Measurements from ENCODE around the gene SAC3D1. TPM values are rescaled to one million over a fixed set of nuclear protein-coding genes. Genes with fewer than 3 reads are reported as not detected.

The SAC3D1 gene
- total and polyA plus RNA-seq, 9 of the 15 experiments (the other 6 are each of a cell fraction or from before 2014, with no cell fraction given) = 0.20 to 35.2 (median 5.8) TPM

DNA sequence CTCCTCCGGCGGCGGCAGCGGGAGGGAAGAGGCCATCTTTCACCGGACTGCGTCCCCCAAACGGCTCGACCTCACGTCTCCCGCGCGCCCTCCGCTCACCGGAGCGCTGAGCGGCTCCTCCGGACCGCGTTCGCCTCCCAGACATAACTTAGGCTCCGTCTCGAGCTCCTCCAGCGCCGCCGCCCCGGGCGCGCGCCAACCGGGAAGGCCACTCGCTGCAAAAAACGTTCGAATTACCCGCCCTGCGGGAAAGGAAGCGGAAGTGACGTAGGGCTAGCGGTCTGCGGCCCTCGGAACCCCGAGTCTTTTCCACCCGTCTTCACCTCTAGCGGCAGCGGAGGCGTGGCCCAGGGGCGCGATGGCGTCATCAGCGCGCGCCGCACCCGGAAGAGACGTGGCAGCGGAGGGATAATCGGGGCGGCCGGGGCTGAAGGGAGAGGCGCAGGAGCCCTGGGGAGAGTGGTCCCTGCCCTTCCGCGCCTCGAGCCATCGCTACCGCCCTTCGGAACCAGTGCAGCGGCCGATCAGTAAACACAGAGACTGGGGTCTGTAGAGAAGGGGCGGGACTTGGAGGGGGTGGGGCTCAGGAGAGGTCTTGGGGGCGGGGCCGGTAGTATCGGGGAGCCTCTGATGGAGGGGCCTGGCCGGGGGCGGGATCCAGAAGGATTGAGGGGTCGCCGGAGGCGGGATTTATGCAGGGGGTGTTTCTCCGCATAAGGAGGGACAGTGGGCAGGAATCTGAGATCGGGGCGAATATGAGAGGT, 43.0 kb downstream of the SAC3D1 start, which contains the start of the genes CDCA5 and ZFPL1 (continued):
- TF ChIP-seq, protein P1, sequence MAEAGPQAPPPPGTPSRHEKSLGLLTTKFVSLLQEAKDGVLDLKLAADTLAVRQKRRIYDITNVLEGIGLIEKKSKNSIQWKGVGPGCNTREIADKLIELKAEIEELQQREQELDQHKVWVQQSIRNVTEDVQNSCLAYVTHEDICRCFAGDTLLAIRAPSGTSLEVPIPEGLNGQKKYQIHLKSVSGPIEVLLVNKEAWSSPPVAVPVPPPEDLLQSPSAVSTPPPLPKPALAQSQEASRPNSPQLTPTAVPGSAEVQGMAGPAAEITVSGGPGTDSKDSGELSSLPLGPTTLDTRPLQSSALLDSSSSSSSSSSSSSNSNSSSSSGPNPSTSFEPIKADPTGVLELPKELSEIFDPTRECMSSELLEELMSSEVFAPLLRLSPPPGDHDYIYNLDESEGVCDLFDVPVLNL (CRISPR knock-in tag; IDR thresholded peaks at IDR 0.05; ENCODE audit: low read depth) = peak; percentile 100
- no peak for TF ChIP-seq NFE2 (IDR thresholded peaks at IDR 0.05; ENCODE audit: low read depth)
- TF ChIP-seq ZNF668 (CRISPR knock-in tag; IDR thresholded peaks at IDR 0.05) = no peak
- TF ChIP-seq XRCC4 (IDR thresholded peaks at IDR 0.05; ENCODE audit: extremely low read depth, insufficient read depth, insufficient read length) = no peak
- TF ChIP-seq NR2F6 (CRISPR knock-in tag; IDR thresholded peaks at IDR 0.05) = no peak
- peak; percentile 77 for TF ChIP-seq ZBTB17 (CRISPR knock-in tag; IDR thresholded peaks at IDR 0.05)
- TF ChIP-seq ZNF282 (CRISPR knock-in tag; IDR thresholded peaks at IDR 0.05) = no peak
- TF ChIP-seq TRIM24 (IDR thresholded peaks at IDR 0.05) = 0 out of 4 replicates have a peak, but pooled peaks of 1 of the 2 experiments have one; percentile 43
- TF ChIP-seq, protein P2, sequence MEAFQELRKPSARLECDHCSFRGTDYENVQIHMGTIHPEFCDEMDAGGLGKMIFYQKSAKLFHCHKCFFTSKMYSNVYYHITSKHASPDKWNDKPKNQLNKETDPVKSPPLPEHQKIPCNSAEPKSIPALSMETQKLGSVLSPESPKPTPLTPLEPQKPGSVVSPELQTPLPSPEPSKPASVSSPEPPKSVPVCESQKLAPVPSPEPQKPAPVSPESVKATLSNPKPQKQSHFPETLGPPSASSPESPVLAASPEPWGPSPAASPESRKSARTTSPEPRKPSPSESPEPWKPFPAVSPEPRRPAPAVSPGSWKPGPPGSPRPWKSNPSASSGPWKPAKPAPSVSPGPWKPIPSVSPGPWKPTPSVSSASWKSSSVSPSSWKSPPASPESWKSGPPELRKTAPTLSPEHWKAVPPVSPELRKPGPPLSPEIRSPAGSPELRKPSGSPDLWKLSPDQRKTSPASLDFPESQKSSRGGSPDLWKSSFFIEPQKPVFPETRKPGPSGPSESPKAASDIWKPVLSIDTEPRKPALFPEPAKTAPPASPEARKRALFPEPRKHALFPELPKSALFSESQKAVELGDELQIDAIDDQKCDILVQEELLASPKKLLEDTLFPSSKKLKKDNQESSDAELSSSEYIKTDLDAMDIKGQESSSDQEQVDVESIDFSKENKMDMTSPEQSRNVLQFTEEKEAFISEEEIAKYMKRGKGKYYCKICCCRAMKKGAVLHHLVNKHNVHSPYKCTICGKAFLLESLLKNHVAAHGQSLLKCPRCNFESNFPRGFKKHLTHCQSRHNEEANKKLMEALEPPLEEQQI (IDR thresholded peaks at IDR 0.05) = no peak
- TF ChIP-seq PHTF2 (CRISPR knock-in tag; IDR thresholded peaks at IDR 0.05) = no peak
- no peak for TF ChIP-seq ZNF586 (CRISPR knock-in tag; conservative IDR thresholded peaks at IDR 0.05)
- TF ChIP-seq SRSF3 (IDR thresholded peaks at IDR 0.05; ENCODE audit: insufficient read depth, low read length) = no peak
- no peak for TF ChIP-seq GTF2E2 (tag; IDR thresholded peaks at IDR 0.05)
- no peak for TF ChIP-seq ZZZ3 (IDR thresholded peaks at IDR 0.05)
- TF ChIP-seq KHSRP (IDR thresholded peaks at IDR 0.05) = peak; percentile 91
- no peak for TF ChIP-seq TCF7L2 (IDR thresholded peaks at IDR 0.05; ENCODE audit: low read depth, low read length)
- no peak for TF ChIP-seq ZNF143 (CRISPR knock-in tag; IDR thresholded peaks at IDR 0.05)
- TF ChIP-seq TBP (optimal IDR thresholded peaks at IDR 0.05; ENCODE audit: low read depth, low read length) = peak; percentile 50
- no peak for TF ChIP-seq PHF21A (IDR thresholded peaks at IDR 0.05; ENCODE audit: borderline replicate concordance, low read depth)
- TF ChIP-seq CTBP1 (IDR thresholded peaks at IDR 0.05; ENCODE audit: borderline replicate concordance) = peak; percentile 65; the same call in 1 of the 2 replicates
- TF ChIP-seq, protein P3, sequence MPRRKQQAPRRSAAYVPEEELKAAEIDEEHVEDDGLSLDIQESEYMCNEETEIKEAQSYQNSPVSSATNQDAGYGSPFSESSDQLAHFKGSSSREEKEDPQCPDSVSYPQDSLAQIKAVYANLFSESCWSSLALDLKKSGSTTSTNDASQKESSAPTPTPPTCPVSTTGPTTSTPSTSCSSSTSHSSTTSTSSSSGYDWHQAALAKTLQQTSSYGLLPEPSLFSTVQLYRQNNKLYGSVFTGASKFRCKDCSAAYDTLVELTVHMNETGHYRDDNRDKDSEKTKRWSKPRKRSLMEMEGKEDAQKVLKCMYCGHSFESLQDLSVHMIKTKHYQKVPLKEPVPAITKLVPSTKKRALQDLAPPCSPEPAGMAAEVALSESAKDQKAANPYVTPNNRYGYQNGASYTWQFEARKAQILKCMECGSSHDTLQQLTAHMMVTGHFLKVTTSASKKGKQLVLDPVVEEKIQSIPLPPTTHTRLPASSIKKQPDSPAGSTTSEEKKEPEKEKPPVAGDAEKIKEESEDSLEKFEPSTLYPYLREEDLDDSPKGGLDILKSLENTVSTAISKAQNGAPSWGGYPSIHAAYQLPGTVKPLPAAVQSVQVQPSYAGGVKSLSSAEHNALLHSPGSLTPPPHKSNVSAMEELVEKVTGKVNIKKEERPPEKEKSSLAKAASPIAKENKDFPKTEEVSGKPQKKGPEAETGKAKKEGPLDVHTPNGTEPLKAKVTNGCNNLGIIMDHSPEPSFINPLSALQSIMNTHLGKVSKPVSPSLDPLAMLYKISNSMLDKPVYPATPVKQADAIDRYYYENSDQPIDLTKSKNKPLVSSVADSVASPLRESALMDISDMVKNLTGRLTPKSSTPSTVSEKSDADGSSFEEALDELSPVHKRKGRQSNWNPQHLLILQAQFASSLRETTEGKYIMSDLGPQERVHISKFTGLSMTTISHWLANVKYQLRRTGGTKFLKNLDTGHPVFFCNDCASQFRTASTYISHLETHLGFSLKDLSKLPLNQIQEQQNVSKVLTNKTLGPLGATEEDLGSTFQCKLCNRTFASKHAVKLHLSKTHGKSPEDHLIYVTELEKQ (CRISPR knock-in tag; IDR thresholded peaks at IDR 0.05) = no peak
- no peak for TF ChIP-seq EWSR1 (IDR thresholded peaks at IDR 0.05; ENCODE audit: borderline replicate concordance, low read depth, partially characterized antibody)
- TF ChIP-seq MTF1 (CRISPR knock-in tag; IDR thresholded peaks at IDR 0.05; ENCODE audit: borderline replicate concordance) = no peak
- TF ChIP-seq SMAD3 (CRISPR knock-in tag; conservative IDR thresholded peaks at IDR 0.05) = peak; percentile 20; the same call in 1 of the 2 replicates
